H9 (cell line): Measurements from ENCODE around the gene CSNK1A1. TPM values are rescaled to one million over a fixed set of nuclear protein-coding genes. Genes with fewer than 3 reads are reported as not detected.

ENCODE experiments used
- DNase-seq: peaks from one replicate; pipeline ENCODE4 v3.0.0-alpha.2; 2017
- H2AFZ ChIP-seq: one replicate; pipeline ENCODE4 v1.6.1; 2013; ENCODE audit warnings: mild to moderate bottlenecking, low read length, control low read depth, moderate library complexity
- H2AK5ac ChIP-seq: 2 replicates; pipeline ENCODE4 v1.6.1; 2013; ENCODE audit warnings: low read length, control low read depth, mixed read lengths; ENCODE audit not compliant: insufficient read length
- H2BK120ac ChIP-seq: one replicate; pipeline ENCODE4 v1.6.1; 2013; ENCODE audit warnings: low read depth, mild to moderate bottlenecking, low read length, control low read depth, inconsistent platforms; ENCODE audit not compliant: poor library complexity, severe bottlenecking
- H2BK12ac ChIP-seq: 2 replicates; pipeline ENCODE4 v1.6.1; 2013; ENCODE audit warnings: low read length, control low read depth, mixed read lengths, low read depth; ENCODE audit not compliant: insufficient read length
- H2BK15ac ChIP-seq: 2 replicates; pipeline ENCODE4 v1.6.1; 2013; ENCODE audit warnings: low read depth, low read length, control low read depth
- H2BK20ac ChIP-seq: one replicate; pipeline ENCODE4 v1.6.1; 2013; ENCODE audit warnings: low read depth, mild to moderate bottlenecking, low read length, control low read depth, inconsistent platforms; ENCODE audit not compliant: poor library complexity, severe bottlenecking
- H2BK5ac ChIP-seq: 2 replicates; pipeline ENCODE4 v1.6.1; 2013; ENCODE audit warnings: low read length, control low read depth, mixed read lengths; ENCODE audit not compliant: insufficient read length
- H3K14ac ChIP-seq: 2 replicates; pipeline ENCODE4 v1.6.1; 2013; ENCODE audit warnings: low read length, control low read depth; ENCODE audit not compliant: insufficient read depth
- H3K18ac ChIP-seq: 2 replicates; pipeline ENCODE4 v1.6.1; 2013; ENCODE audit warnings: low read depth, mild to moderate bottlenecking, mixed read lengths, low read length, control low read depth; ENCODE audit not compliant: insufficient read length
- H3K23ac ChIP-seq: 2 replicates; pipeline ENCODE4 v1.6.1; 2013; ENCODE audit warnings: low read length, control low read depth, mixed read lengths, low read depth; ENCODE audit not compliant: insufficient read length
- H3K23me2 ChIP-seq: 2 replicates; pipeline ENCODE4 v1.6.1; 2013; ENCODE audit warnings: low read depth, mild to moderate bottlenecking, mixed read lengths, low read length, control low read depth; ENCODE audit not compliant: insufficient read length, poor library complexity, severe bottlenecking
- H3K27ac ChIP-seq: 2 replicates; pipeline ENCODE4 v1.5.1; 2013; ENCODE audit warnings: low read length, control low read depth, mixed read lengths, low read depth; ENCODE audit not compliant: insufficient read length
- H3K27me3 ChIP-seq: 2 replicates; pipeline ENCODE4 v1.6.1; 2013; ENCODE audit warnings: low read length, control low read depth, inconsistent platforms; ENCODE audit not compliant: insufficient read depth
- H3K4ac ChIP-seq: 2 replicates; pipeline ENCODE4 v1.6.1; 2013; ENCODE audit warnings: low read depth, mild to moderate bottlenecking, control low read depth, inconsistent platforms, low read length, moderate library complexity
- H3K4me1 ChIP-seq: 2 replicates; pipeline ENCODE4 v1.6.1; 2013; ENCODE audit warnings: low read length, control low read depth, inconsistent platforms; ENCODE audit not compliant: insufficient read depth
- H3K4me2 ChIP-seq: 2 replicates; pipeline ENCODE4 v1.6.1; 2013; ENCODE audit warnings: low read length, control low read depth, mixed read lengths; ENCODE audit not compliant: insufficient read length, insufficient read depth
- H3K56ac ChIP-seq: 2 replicates; pipeline ENCODE4 v1.6.1; 2013; ENCODE audit warnings: low read depth, mild to moderate bottlenecking, mixed read lengths, low read length, control low read depth; ENCODE audit not compliant: insufficient read length
- H3K79me1 ChIP-seq: 2 replicates; pipeline ENCODE4 v1.6.1; 2013; ENCODE audit warnings: low read depth, mild to moderate bottlenecking, moderate library complexity, low read length, control low read depth, inconsistent platforms; ENCODE audit not compliant: insufficient read depth, poor library complexity, severe bottlenecking
- H3K79me2 ChIP-seq: 2 replicates; pipeline ENCODE4 v1.6.1; 2013; ENCODE audit warnings: low read length, control low read depth, inconsistent platforms; ENCODE audit not compliant: insufficient read depth
- H3K9ac ChIP-seq: 2 replicates; pipeline ENCODE4 v1.6.1; 2013; ENCODE audit warnings: low read length, control low read depth, mixed read lengths; ENCODE audit not compliant: insufficient read length; ENCODE audit errors: extremely low read depth
- H3K9me3 ChIP-seq: one replicate; pipeline ENCODE4 v1.6.1; 2013; ENCODE audit warnings: low read depth, low read length, inconsistent platforms; ENCODE audit not compliant: control insufficient read depth
- H3T11ph ChIP-seq: one replicate; pipeline ENCODE4 v1.6.1; 2013; ENCODE audit warnings: mild to moderate bottlenecking, low read length, control low read depth, inconsistent platforms
- H4K20me1 ChIP-seq: one replicate; pipeline ENCODE4 v1.6.1; 2013; ENCODE audit not compliant: control insufficient read depth, insufficient read length, insufficient read depth
- H4K5ac ChIP-seq: 2 replicates; pipeline ENCODE4 v1.6.1; 2013; ENCODE audit warnings: low read depth, mild to moderate bottlenecking, mixed read lengths, low read length, control low read depth; ENCODE audit not compliant: insufficient read length
- H4K8ac ChIP-seq: replicated peaks from 2 replicates; pipeline ENCODE4 v1.6.1; 2013; ENCODE audit warnings: low read length, control low read depth, mixed read lengths, low read depth; ENCODE audit not compliant: insufficient read length
- H4K91ac ChIP-seq: 2 replicates; pipeline ENCODE4 v1.6.1; 2013; ENCODE audit warnings: low read depth, mild to moderate bottlenecking, moderate library complexity, mixed read lengths, low read length, control low read depth; ENCODE audit not compliant: insufficient read length
- H3K27ac Mint-ChIP-seq, 3 experiments: 2 replicates in 2 of 3; 3 replicates in 1 of 3; pipeline ENCODE4 v1.8.0; 2020 to 2021; ENCODE audit warnings: mixed read lengths in 3 of 3, mild to moderate bottlenecking in 1 of 3, moderate library complexity in 1 of 3
- H3K27me3 Mint-ChIP-seq: 2 replicates; pipeline ENCODE4 v1.8.0; 2021; ENCODE audit warnings: low read depth, mild to moderate bottlenecking, moderate library complexity, mixed read lengths
- H3K36me3 Mint-ChIP-seq, 3 experiments: 2 replicates in 2 of 3; 3 replicates in 1 of 3; pipeline ENCODE4 v1.8.0; 2020 to 2021; ENCODE audit warnings: low read depth in 3 of 3, mixed read lengths in 3 of 3; ENCODE audit not compliant: insufficient read depth in 1 of 3
- H3K4me1 Mint-ChIP-seq, 2 experiments: 2 replicates each; pipeline ENCODE4 v1.8.0; 2020; ENCODE audit warnings: mixed read lengths in 2 of 2
- H3K4me3 Mint-ChIP-seq, 2 experiments: 2 replicates in 1 of 2; 3 replicates in 1 of 2; pipeline ENCODE4 v1.8.0; 2020 to 2021; ENCODE audit warnings: mild to moderate bottlenecking in 2 of 2, mixed read lengths in 2 of 2, moderate library complexity in 1 of 2
- H3K9me3 Mint-ChIP-seq, 2 experiments: 2 replicates in 1 of 2; 3 replicates in 1 of 2; pipeline ENCODE4 v1.8.0; 2020; ENCODE audit warnings: mild to moderate bottlenecking in 2 of 2, mixed read lengths in 2 of 2, moderate library complexity in 1 of 2
- WGBS: extraction: QIAGEN DNeasy Blood & Tissue Kit; methylation state at CpG from one replicate; pipeline ENCODE4 v1.1.7; 2013; ENCODE audit warnings: missing lambda C conversion rate, low lambda C conversion rate, mixed read lengths; ENCODE audit not compliant: insufficient read length; ENCODE audit errors: extremely low coverage; 5-methylcytosine and 5-hydroxymethylcytosine counted together
- total RNA-seq: library from RNA; stranded (reverse); gene quantifications from 2 replicates; pipeline ENCODE4 v1.2.1, GENCODE V29; 2021
- TF ChIP-seq, protein P1 (sequence below): fragments of 200-600 bp; sonication (generic); conservative IDR thresholded peaks from 3 replicates; pipeline ENCODE4 v1.8.0; 2021; ENCODE audit warnings: antibody characterized with exemption, mild to moderate bottlenecking

CSNK1A1 gene
- total RNA-seq, 1 experiment from 2014 or later, result 310 TPM

DNA sequence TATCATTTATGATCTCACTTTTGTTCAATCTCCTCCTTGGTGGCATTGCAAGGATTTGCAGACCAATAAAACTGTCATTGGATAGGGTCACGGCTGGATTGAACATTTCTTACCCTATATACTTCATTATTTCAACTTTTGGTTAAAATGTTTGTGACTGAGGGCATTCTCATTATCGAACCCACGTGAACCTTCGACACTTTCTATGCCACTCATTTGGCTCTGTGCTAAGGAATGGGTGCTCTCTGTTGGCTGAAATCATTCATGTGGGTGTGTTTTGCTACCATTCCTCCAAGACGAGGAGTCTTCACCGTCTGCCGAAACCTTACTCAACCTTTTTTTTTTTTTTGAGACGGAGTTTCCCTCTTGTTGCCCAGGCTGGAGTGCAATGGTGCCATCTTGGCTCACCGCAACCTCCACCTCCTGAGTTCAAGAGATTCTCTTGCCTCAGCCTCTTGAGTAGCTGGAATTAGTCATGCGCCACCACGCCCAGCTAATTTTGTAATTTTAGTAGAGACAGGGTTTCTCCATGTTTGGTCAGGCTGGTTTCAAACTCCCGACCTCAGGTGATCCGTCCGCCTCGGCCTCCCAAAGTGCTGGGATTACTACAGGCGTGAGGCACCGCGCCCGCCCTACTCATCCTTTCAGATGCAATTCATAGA is 62.5 kb downstream of the CSNK1A1 start:
- Histone ChIP-seq H2AK5ac (no peak overlapping the region), H4K20me1 (no peaks in the 10 kb centered on the region), H2BK20ac (no peak overlapping the region), H3K79me2 (no peaks in the 10 kb centered on the region), H3K14ac (no peak overlapping the region), H3K9ac (no peak overlapping the region), H2BK12ac (no peak overlapping the region), H2BK15ac (no peak overlapping the region), H3K23ac (no peak overlapping the region), H4K5ac (no peak overlapping the region), H3K18ac (no peak overlapping the region), H2AFZ (no peak overlapping the region), H3K4me1 (no peaks in the 10 kb centered on the region), H3T11ph (no peak overlapping the region), H2BK120ac (no peak overlapping the region), H3K9me3 (no peaks in the 10 kb centered on the region), H3K4me2 (no peak overlapping the region), H3K4ac (no peak overlapping the region), H2BK5ac (no peak overlapping the region), H3K27ac (no peak overlapping the region), H4K8ac (no peak overlapping the region), H3K23me2 (no peaks in the 10 kb centered on the region), H3K27me3 (no peaks in the 10 kb centered on the region), H3K79me1 (no peaks in the 10 kb centered on the region), H4K91ac (no peak overlapping the region), H3K56ac (no peak overlapping the region)
- no peak overlapping the region for H3K4me3 Mint-ChIP-seq
- H3K27me3 Mint-ChIP-seq, result peaks cover 2% of the 10 kb centered on the region; the same call in 1 of the 2 replicates
- WGBS, result no CpG with 5 or more reads among the region's 19 CpGs
- H3K36me3 Mint-ChIP-seq, result peaks cover 0 to 7% (median 0%) of the 10 kb centered on the region in 3 experiments; a peak in 1 of 7 replicates
- DNase-seq, result no peak
- no peak overlapping the region for H3K27ac Mint-ChIP-seq
- peaks cover 3 to 5% of the 10 kb centered on the region in 2 experiments; a peak in 1 of 4 replicates for H3K4me1 Mint-ChIP-seq
- TF ChIP-seq, protein P1, sequence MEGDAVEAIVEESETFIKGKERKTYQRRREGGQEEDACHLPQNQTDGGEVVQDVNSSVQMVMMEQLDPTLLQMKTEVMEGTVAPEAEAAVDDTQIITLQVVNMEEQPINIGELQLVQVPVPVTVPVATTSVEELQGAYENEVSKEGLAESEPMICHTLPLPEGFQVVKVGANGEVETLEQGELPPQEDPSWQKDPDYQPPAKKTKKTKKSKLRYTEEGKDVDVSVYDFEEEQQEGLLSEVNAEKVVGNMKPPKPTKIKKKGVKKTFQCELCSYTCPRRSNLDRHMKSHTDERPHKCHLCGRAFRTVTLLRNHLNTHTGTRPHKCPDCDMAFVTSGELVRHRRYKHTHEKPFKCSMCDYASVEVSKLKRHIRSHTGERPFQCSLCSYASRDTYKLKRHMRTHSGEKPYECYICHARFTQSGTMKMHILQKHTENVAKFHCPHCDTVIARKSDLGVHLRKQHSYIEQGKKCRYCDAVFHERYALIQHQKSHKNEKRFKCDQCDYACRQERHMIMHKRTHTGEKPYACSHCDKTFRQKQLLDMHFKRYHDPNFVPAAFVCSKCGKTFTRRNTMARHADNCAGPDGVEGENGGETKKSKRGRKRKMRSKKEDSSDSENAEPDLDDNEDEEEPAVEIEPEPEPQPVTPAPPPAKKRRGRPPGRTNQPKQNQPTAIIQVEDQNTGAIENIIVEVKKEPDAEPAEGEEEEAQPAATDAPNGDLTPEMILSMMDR, result no peak
- no peaks in the 10 kb centered on the region for H3K9me3 Mint-ChIP-seq
